Stimulated activated CD4-positive, alpha-beta T cell treated with anti-CD3 and anti-CD28 coated beads, Interleukin-1b, Interleukin-23, amount 100 ng/mL, for 4 hours (primary cell): ENCODE results near the gene DCAF17.
"Not testable (repeated sequence)": the region's sequence is repeated elsewhere in the genome, so short reads cannot be mapped to it uniquely, and the experiment has no call there.

Experiments
- DNase-seq, 2 donors: peaks; one replicate each; pipeline ENCODE4 v3.0.0-alpha.2; 2020; ENCODE audit warnings: low read depth in 2 of 2

Gene DCAF17

GRCh38 chr2:171410624-171411023 lies 23.4 kb upstream of the DCAF17 start:
- no peak for DNase-seq

- no peak for DNase-seq
Measured at GRCh38 chr2:171411214-171411613, 22.8 kb upstream of the DCAF17 start.

- DNase-seq, result no peak
Measured at GRCh38 chr2:171411791-171412483, 22.1 kb upstream of the DCAF17 start.

- DNase-seq, result no peak
Measured at GRCh38 chr2:171412571-171413175, 21.4 kb upstream of the DCAF17 start.

GRCh38 chr2:171414645-171415044 lies 19.4 kb upstream of the DCAF17 start:
- DNase-seq, result not testable (repeated sequence)

- peak; percentile 63 to 72 for DNase-seq
Measured at GRCh38 chr2:171416009-171416926, 17.8 kb upstream of the DCAF17 start.

- no peak for DNase-seq
Measured at GRCh38 chr2:171419333-171419732, 14.7 kb upstream of the DCAF17 start.

GRCh38 chr2:171420728-171421563 lies 13.1 kb upstream of the DCAF17 start:
- DNase-seq, result no peak

- DNase-seq, result not testable (repeated sequence)
Measured at GRCh38 chr2:171422710-171423495, 11.1 kb upstream of the DCAF17 start.

GRCh38 chr2:171430516-171431410 lies 3.3 kb upstream of the DCAF17 start:
- DNase-seq, result no peak

GRCh38 chr2:171431677-171432167 lies 2.3 kb upstream of the DCAF17 start:
- DNase-seq, result no peak

- DNase-seq, result no peak
Measured at GRCh38 chr2:171432206-171432968, 1.6 kb upstream of the DCAF17 start.

- peak; percentile 23 for DNase-seq
Measured at GRCh38 chr2:171432969-171433762, 860 bp upstream of the DCAF17 start.

- DNase-seq, result no peak
Measured at GRCh38 chr2:171433763-171434012, 338 bp upstream of the DCAF17 start, which contains the start of gene METTL8. TSS of gene METTL8 (minus strand) at chr2:171433990. CDS start at chr2:171392185, 41,805 bp downstream.

GRCh38 chr2:171436307-171436706 lies 2.3 kb downstream of the DCAF17 start:
- no peak for DNase-seq

- DNase-seq, result no peak
Measured at GRCh38 chr2:171441470-171441869, 7.4 kb downstream of the DCAF17 start.

GRCh38 chr2:171447675-171448074 lies 13.6 kb downstream of the DCAF17 start:
- no peak for DNase-seq

- no peak for DNase-seq
Measured at GRCh38 chr2:171451074-171451473, 17.0 kb downstream of the DCAF17 start.
